DMS153 (cell line): Measurements from ENCODE around the gene ACACA.
A peak's percentile ranks its signal among the peaks of the same experiment; 100 is the strongest.
"Not testable (repeated sequence)": the region's sequence is repeated elsewhere in the genome, so short reads cannot be mapped to it uniquely, and the experiment has no call there.

Experiments
- DNase-seq: peaks from one replicate; lab custom pipeline; 2025; lab: John Stamatoyannopoulos, UW

Gene ACACA

GRCh38 chr17:37406635-37407461, at the start of gene ACACA, which contains the start of gene TADA2A:
Gene ACACA, minus strand, starts transcription at chr17:37406836. Its CDS starts 537 bp downstream, at chr17:37406299.
Gene TADA2A, plus strand, starts transcription at chr17:37406886. Its CDS starts 4,480 bp downstream, at chr17:37411366.
- DNase-seq, result peak; percentile 51

- DNase-seq, result no peak
These were observed 43.5 kb upstream of the ACACA start for GRCh38 chr17:37450112-37450511.

GRCh38 chr17:37447641-37448040, 41.0 kb upstream of the ACACA start:
- DNase-seq, result no peak

- peak; percentile 1 for DNase-seq
These were observed 39.4 kb upstream of the ACACA start for GRCh38 chr17:37446027-37446426.

- not testable (repeated sequence) for DNase-seq
These were observed 34.9 kb upstream of the ACACA start for GRCh38 chr17:37441369-37442014.

- no peak for DNase-seq
These were observed 33.8 kb upstream of the ACACA start for GRCh38 chr17:37440424-37440823.

- no peak for DNase-seq
These were observed 31.5 kb upstream of the ACACA start for GRCh38 chr17:37438141-37438540.

- no peak for DNase-seq
These were observed 26.0 kb upstream of the ACACA start for GRCh38 chr17:37432671-37433070.

- DNase-seq, result no peak
These were observed 23.5 kb upstream of the ACACA start for GRCh38 chr17:37430051-37430627.

GRCh38 chr17:37429453-37429852, 22.8 kb upstream of the ACACA start:
- no peak for DNase-seq

- DNase-seq, result no peak
These were observed 22.4 kb upstream of the ACACA start for GRCh38 chr17:37429039-37429438.

- no peak for DNase-seq
These were observed 18.6 kb upstream of the ACACA start for GRCh38 chr17:37425268-37425667.

GRCh38 chr17:37422971-37423625, 16.5 kb upstream of the ACACA start:
- no peak for DNase-seq

- DNase-seq, result no peak
These were observed 11.2 kb upstream of the ACACA start for GRCh38 chr17:37417852-37418251.

- no peak for DNase-seq
These were observed 7.4 kb upstream of the ACACA start for GRCh38 chr17:37413875-37414519.

- no peak for DNase-seq
These were observed 3.7 kb upstream of the ACACA start for GRCh38 chr17:37410357-37410756.

GRCh38 chr17:37408145-37408479, 1.5 kb upstream of the ACACA start:
- DNase-seq, result not testable (repeated sequence)

GRCh38 chr17:37405955-37406634, 541 bp downstream of the ACACA start:
- no peak for DNase-seq

- not testable (repeated sequence) for DNase-seq
These were observed 1.1 kb downstream of the ACACA start for GRCh38 chr17:37405522-37405921.

- no peak for DNase-seq
These were observed 6.1 kb downstream of the ACACA start for GRCh38 chr17:37400505-37400904.

- DNase-seq, result no peak
These were observed 7.3 kb downstream of the ACACA start for GRCh38 chr17:37399265-37399803.
